Progenitor cell of endocrine pancreas (in vitro differentiated cells): ENCODE results near the gene KRTAP5-7. TPM values are rescaled to one million over a fixed set of nuclear protein-coding genes. Genes with fewer than 3 reads are reported as not detected.

Experiments
- DNase-seq: peaks from one replicate; pipeline ENCODE4 v3.0.0; 2021; ENCODE audit warnings: low spot score; ENCODE audit not compliant: unreplicated experiment
- H3K27ac Mint-ChIP-seq: 2 replicates; pipeline ENCODE4 v1.8.0; 2021; ENCODE audit warnings: mild to moderate bottlenecking, moderate library complexity, mixed read lengths
- H3K27me3 Mint-ChIP-seq: 2 replicates; pipeline ENCODE4 v1.8.0; 2021; ENCODE audit warnings: mixed read lengths
- H3K36me3 Mint-ChIP-seq: 2 replicates; pipeline ENCODE4 v1.8.0; 2022; ENCODE audit warnings: mixed read lengths; ENCODE audit not compliant: insufficient read depth
- H3K4me1 Mint-ChIP-seq: 2 replicates; pipeline ENCODE4 v1.8.0; 2021; ENCODE audit warnings: low read depth, mixed read lengths
- H3K4me3 Mint-ChIP-seq: 2 replicates; pipeline ENCODE4 v1.8.0; 2021; ENCODE audit warnings: low read depth, mild to moderate bottlenecking, moderate library complexity, mixed read lengths
- H3K9me3 Mint-ChIP-seq: 2 replicates; pipeline ENCODE4 v1.8.0; 2021; ENCODE audit warnings: low read depth, mixed read lengths
- CTCF ChIP-seq: fragments of 200-600 bp; sonication (generic); IDR thresholded peaks from one replicate; pipeline ENCODE4 v1.5.0; 2021; ENCODE audit warnings: antibody characterized with exemption, mild to moderate bottlenecking; ENCODE audit not compliant: unreplicated experiment
- total RNA-seq: library from RNA; stranded (reverse); gene quantifications from 2 replicates; pipeline ENCODE4 v1.2.1, GENCODE V29; 2021

The KRTAP5-7 gene
- total RNA-seq, 1 donor from 2014 or later = 0.41 TPM

DNA sequence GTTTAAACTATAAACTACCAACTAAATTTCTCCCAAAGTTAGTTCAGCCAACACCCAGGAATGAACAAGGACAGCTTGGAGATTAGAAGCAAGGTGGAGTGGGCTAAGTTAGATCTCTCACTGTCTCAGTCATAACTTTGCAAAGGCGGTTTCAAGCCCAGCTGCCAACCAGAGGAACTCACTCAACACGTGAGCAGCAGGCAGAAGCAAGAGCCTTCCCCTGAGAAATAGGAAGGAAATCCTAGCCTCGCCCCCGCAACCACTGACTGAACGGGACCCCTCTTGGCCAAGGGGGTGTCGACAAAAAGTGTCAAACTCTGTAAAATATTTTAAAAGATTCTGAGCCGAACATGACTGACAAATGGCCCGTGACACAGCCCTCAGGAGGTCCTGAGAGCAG, 16.8 kb downstream of the KRTAP5-7 start:
- no peak for DNase-seq
- Mint-ChIP-seq H3K27me3 (peaks cover 3% of the 10 kb centered on the region), H3K27ac (no peak overlapping the region), H3K4me3 (no peak overlapping the region), H3K4me1 (peaks cover 19% of the 10 kb centered on the region), H3K9me3 (peaks cover 13% of the 10 kb centered on the region), H3K36me3 (peaks cover 6% of the 10 kb centered on the region)
- no peak for TF ChIP-seq CTCF

DNA sequence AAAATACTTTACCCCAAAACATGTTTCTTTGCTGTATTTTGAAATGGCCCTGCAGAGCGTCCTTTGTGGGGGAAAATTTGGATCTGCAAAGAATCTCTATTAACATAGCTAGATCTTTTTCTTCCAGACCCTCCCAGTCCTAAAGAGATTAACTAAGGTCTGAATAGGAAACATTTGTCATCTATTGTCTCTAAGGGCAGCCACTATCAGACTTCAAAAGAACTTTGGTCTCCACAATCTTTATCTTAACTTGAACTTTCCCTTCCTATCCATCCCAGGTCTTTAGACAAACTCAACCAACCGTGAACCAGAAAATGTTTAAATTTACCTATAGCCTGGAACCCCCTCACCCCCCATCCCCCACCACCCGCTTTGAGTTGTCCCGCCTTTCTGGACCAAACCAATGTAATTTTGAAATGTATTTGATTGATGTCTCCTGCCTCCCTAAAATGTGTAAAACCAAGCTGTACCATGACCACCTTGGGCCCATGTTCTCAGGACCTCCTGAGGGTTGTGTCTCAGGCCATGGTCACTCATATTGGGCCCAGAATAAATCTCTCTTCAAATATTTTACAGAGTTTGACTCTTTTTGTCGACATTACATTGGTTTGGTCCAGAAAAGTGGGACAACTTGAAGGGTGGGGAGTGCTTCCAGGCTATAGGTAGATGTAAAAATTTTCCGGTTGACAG, 17.6 kb downstream of the KRTAP5-7 start:
- H3K27me3 Mint-ChIP-seq = peaks cover 9% of the 10 kb centered on the region
- no peak for DNase-seq
- H3K27ac Mint-ChIP-seq = no peak overlapping the region
- no peak for TF ChIP-seq CTCF
- H3K4me1 Mint-ChIP-seq = peaks cover 19% of the 10 kb centered on the region
- no peak overlapping the region for H3K4me3 Mint-ChIP-seq
- H3K36me3 Mint-ChIP-seq = peaks cover 6% of the 10 kb centered on the region
- H3K9me3 Mint-ChIP-seq = peaks cover 13% of the 10 kb centered on the region

- Mint-ChIP-seq H3K9me3 (peaks cover 13% of the 10 kb centered on the region), H3K27me3 (peaks cover 17% of the 10 kb centered on the region), H3K4me3 (no peak overlapping the region), H3K27ac (no peak overlapping the region), H3K36me3 (peaks cover 6% of the 10 kb centered on the region), H3K4me1 (peaks cover 19% of the 10 kb centered on the region)
- no peak for DNase-seq
- TF ChIP-seq CTCF = no peak
These were observed 18.4 kb downstream of the KRTAP5-7 start for GRCh38 chr11:71545405-71545966.

DNA sequence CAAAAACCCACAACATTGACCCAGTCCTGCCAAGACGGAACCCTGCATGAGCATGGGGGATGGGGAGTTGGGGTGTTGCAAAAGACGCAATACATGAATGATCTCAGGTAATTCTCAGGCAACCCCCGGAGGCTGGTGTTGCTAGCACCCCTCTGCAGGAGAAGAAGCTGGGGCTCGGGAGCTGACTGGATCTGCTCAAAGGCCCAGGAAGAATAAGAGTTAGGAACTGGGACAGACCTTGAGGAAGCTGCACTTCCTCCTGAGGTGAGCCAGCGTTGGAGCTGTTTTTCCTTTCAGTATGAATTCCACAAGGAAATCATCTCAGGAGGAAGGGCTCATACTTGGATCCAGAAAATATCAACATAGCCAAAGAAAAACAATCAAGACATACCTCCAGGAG, 21.1 kb downstream of the KRTAP5-7 start, which contains the start of gene KRTAP5-9:
Gene KRTAP5-9 (plus strand): TSS at position 301 of the 400 bp plus-strand sequence. CDS start 238 bp downstream, outside the sequence.
- Mint-ChIP-seq H3K4me3 (no peak within 1 kb of the TSS), H3K36me3 (peaks cover 6% of the 10 kb centered on the region), H3K27me3 (peaks cover 17% of the 10 kb centered on the region), H3K27ac (no peak within 1 kb of the TSS), H3K4me1 (peaks cover 19% of the 10 kb centered on the region), H3K9me3 (peaks cover 7% of the 10 kb centered on the region)
- DNase-seq = no peak
- no peak for TF ChIP-seq CTCF

GRCh38 chr11:71548716-71549151, 21.7 kb downstream of the KRTAP5-7 start:
- peaks cover 6% of the 10 kb centered on the region for H3K36me3 Mint-ChIP-seq
- H3K4me3 Mint-ChIP-seq = no peak overlapping the region
- H3K9me3 Mint-ChIP-seq = peaks cover 7% of the 10 kb centered on the region
- H3K27ac Mint-ChIP-seq = no peak overlapping the region
- DNase-seq = no peak
- TF ChIP-seq CTCF = no peak
- peaks cover 17% of the 10 kb centered on the region for H3K27me3 Mint-ChIP-seq
- H3K4me1 Mint-ChIP-seq = peaks cover 15% of the 10 kb centered on the region
